Mucosa of descending colon (tissue), 3 donors: ENCODE results near the gene EPN2. TPM values are rescaled to one million over a fixed set of nuclear protein-coding genes. Genes with fewer than 3 reads are reported as not detected.

Experiments
- ATAC-seq: fragments of 200-7000 bp; cut with Tn5 transposase; one replicate; pipeline ENCODE4 v1.9.1; 2020; ENCODE audit warnings: mild to moderate bottlenecking, moderate library complexity
- DNase-seq, 3 donors: peaks; one replicate each; pipeline ENCODE4 v3.0.0-alpha.2; 2020
- H3K36me3 ChIP-seq: fragments of 200-600 bp; one replicate; pipeline ENCODE4 v1.8.0; 2021; ENCODE audit warnings: low read depth, mild to moderate bottlenecking
- H3K4me1 ChIP-seq: fragments of 200-600 bp; one replicate; pipeline ENCODE4 v1.8.0; 2021; ENCODE audit warnings: low read depth, mild to moderate bottlenecking
- H3K4me3 ChIP-seq: fragments of 200-600 bp; one replicate; pipeline ENCODE4 v1.8.0; 2021; ENCODE audit warnings: mild to moderate bottlenecking
- H3K9me3 ChIP-seq: fragments of 200-600 bp; one replicate; pipeline ENCODE4 v1.8.0; 2021; ENCODE audit warnings: mild to moderate bottlenecking
- CTCF ChIP-seq: fragments of 200-600 bp; IDR thresholded peaks from one replicate; pipeline ENCODE4 v1.8.0; 2022; ENCODE audit warnings: antibody characterized with exemption, mild to moderate bottlenecking
- intact Hi-C, 2 donors: fragments of 100-400 bp; cut with DNase I in 1 of 2; cut with micrococcal nuclease in 1 of 2; formaldehyde crosslinking; loops; one replicate each; pipeline versions ENCODE4 v1.11.0 to v1.11.1; 2022; cut with DNase I, micrococcal nuclease
- total RNA-seq, 3 donors: library from RNA; stranded (reverse); fragmentation: NEBNext Ultra II Directional in 2 of 3; extraction: Animal tissue kit (Norgen Biotek cat#: 25700) in 2 of 3; gene quantifications; one replicate each; pipeline versions ENCODE4 v1.2.1 to v1.2.4, GENCODE V29; 2021 to 2023
- donor health status: DM: no; HTN: no; CAD: no; lungs with moderate emphysema.
- donor health status: DM: no; HTN: no; CAD: no.
- donor health status: DM: no; HTN: yes; CAD: no.

Gene EPN2
- total RNA-seq, 3 donors from 2014 or later: 32.6 to 75.8 (median 45.0) TPM

GRCh38 chr17:19295473-19296135 lies 58.4 kb downstream of the EPN2 start:
- no peak overlapping the region for H3K4me3 ChIP-seq
- DNase-seq (no peak), ATAC-seq (no peak)
- peaks cover 3% of the 10 kb centered on the region for H3K4me1 ChIP-seq
- no peaks in the 10 kb centered on the region for H3K36me3 ChIP-seq
- intact Hi-C loops: no loop called here
- TF ChIP-seq CTCF: no peak
- H3K9me3 ChIP-seq: no peaks in the 10 kb centered on the region

- H3K4me3 ChIP-seq: no peak overlapping the region
- no peak for DNase-seq
- no peaks in the 10 kb centered on the region for H3K36me3 ChIP-seq
- no peak for ATAC-seq
- TF ChIP-seq CTCF: no peak
- intact Hi-C loops: no loop called here
- no peaks in the 10 kb centered on the region for H3K9me3 ChIP-seq
- peaks cover 13% of the 10 kb centered on the region for H3K4me1 ChIP-seq
Observed at GRCh38 chr17:19296786-19297778, 59.9 kb downstream of the EPN2 start.

GRCh38 chr17:19298569-19299213 lies 61.5 kb downstream of the EPN2 start:
- Histone ChIP-seq H3K4me3 (no peak overlapping the region), H3K36me3 (no peaks in the 10 kb centered on the region), H3K9me3 (no peaks in the 10 kb centered on the region), H3K4me1 (peaks cover 26% of the 10 kb centered on the region)
- DNase-seq: no peak
- no peak for TF ChIP-seq CTCF
- intact Hi-C loops: no loop called here
- no peak for ATAC-seq

- DNase-seq (no peak), ATAC-seq (no peak)
- H3K36me3 ChIP-seq: no peaks in the 10 kb centered on the region
- H3K4me3 ChIP-seq: no peak overlapping the region
- intact Hi-C loops: no loop called here
- H3K9me3 ChIP-seq: no peaks in the 10 kb centered on the region
- H3K4me1 ChIP-seq: peaks cover 31% of the 10 kb centered on the region
- TF ChIP-seq CTCF: no peak
Observed at GRCh38 chr17:19299214-19299747, 62.1 kb downstream of the EPN2 start.

GRCh38 chr17:19299866-19300265 lies 62.7 kb downstream of the EPN2 start:
- TF ChIP-seq CTCF: no peak
- no peak for DNase-seq
- intact Hi-C loops: no loop called here
- peaks cover 37% of the 10 kb centered on the region for H3K4me1 ChIP-seq
- no peaks in the 10 kb centered on the region for H3K36me3 ChIP-seq
- no peaks in the 10 kb centered on the region for H3K9me3 ChIP-seq
- no peak for ATAC-seq
- no peak overlapping the region for H3K4me3 ChIP-seq
